HG03139 (cell line): ENCODE measurements around the gene COL5A2.

Experiments used
- ATAC-seq: cut with Tn5 transposase; IDR thresholded peaks from one replicate; pipeline ENCODE4 v1.9.1; 2021; ENCODE audit not compliant: unreplicated experiment

The COL5A2 gene

DNA sequence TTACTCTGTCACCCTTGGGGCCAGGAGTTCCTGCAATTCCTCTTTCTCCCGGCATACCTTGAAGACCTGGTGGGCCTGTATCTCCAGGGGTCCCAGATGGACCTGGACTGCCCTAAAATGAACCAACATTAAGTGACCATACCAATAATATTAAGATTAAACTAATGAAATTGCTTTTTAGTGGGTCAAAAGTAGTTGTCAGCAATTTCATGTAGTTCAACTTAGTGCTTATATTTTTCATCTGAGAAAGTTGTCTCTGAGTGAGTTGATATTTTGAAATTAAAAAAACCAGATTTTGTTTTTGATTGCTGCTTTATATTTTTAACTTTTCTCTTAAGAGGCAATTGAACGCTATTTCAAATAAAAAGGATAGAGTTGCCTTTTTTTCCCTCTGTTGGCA is 122.2 kb downstream of the COL5A2 start:
- no peak for ATAC-seq

GRCh38 chr2:189056200-189057106 is 123.1 kb downstream of the COL5A2 start:
- ATAC-seq, result no peak

- no peak for ATAC-seq
Observed at GRCh38 chr2:189050165-189050712, 129.3 kb downstream of the COL5A2 start.

GRCh38 chr2:189049709-189050164 is 129.8 kb downstream of the COL5A2 start:
- no peak for ATAC-seq

- no peak for ATAC-seq
Observed at GRCh38 chr2:189048189-189048588, 131.4 kb downstream of the COL5A2 start.

DNA sequence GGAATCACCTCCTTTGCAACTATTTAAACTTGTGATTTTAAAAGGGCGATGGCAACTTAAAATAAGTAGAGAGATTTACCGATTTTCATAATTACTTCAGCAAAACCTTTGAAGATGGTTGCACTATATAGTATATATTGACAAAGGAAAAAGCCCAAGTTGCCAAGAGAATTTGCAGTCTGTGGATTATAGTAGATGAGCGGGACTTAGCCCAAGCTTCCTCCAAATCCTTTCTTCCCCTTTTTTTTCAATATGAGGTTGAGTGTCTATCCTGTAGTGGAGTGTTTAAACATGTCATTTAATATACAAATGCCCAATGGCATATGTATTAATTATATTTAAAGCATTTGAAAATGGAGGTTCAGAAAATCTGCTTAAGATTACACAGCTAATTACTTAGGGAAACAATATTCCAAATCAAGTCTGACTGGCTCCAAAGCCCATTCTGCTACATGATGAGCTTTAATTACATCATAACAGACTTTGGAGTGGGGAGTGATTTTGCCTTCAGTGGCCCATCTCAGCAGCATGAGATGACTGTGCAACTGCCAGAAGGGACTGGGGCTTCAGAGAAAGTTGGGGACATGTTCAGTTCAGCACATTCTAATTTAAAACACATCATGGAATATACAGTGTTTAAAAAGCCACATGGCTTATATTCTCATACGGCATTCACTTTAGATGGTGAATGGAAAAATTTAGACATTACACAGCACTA is 132.2 kb downstream of the COL5A2 start:
- ATAC-seq, result no peak

DNA sequence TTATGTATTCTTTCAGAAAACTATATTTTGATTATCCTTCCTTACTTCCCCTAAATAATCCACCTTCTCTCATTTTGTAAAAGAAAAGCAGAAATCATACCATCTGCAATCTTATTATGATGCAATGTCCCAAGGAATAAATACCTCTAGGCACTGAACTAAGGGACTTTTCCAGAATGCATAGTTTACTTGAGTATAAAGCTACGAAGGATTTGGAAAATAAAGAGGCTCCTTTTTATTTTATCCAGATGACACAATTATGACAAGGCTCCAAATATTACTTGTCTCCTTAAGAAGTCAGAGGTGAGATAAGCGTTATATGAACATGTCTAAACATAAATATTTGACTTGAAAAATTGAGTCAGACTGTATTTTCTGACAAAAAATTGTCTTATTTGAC is 133.2 kb downstream of the COL5A2 start:
- ATAC-seq, result no peak

DNA sequence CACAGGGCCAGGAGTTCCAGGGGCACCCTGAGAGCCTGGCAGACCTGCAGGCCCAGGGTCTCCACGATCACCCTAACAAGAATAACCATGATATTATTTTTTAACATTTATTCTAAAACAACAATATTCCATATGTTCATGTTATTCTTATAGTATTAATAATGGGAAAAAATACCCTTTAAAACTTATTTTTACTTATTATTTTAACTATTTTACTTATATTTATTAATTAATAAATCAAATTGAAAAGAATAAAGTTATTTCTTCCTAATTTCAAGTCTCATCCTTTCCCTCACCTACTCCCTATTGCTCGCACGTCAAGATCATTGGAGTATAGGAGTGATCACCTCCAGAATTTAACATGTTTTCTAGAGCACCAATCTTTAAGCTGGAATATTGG is 133.7 kb downstream of the COL5A2 start:
- ATAC-seq, result no peak

- ATAC-seq, result no peak
Observed at GRCh38 chr2:189037518-189037917, 142.0 kb downstream of the COL5A2 start.

DNA sequence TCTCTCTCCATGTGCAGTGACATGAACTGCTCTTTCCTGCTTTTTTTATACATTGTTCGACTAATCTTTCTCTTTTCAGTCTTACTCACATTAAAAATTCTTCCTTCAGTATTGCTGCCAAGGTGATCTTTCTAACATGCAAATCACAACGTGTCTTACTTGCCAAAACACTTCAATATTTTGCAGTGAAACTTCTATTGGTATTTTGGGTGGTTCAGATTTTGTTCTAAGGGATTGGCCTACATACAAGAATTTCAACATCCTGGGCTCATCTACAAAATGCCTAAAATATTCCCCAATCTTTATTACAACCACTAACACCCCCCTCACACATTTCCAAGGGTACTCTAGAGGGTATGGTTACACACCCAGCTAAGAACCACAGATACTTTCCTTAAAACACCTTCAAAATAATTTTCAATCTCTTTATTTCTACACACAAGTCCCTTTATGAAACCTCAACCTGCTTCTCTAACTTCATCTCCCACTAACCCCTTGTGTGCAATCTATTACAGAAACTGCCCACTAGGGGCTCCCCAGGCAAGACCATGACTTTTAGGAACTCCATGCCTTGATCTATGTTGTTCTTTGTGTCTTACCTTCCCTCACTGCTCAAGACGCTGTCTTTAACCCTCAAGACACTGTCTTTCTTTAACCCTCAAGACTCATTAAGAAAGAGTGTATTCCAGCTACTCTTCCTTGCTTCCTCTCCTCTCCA is 154.5 kb downstream of the COL5A2 start:
- peak; percentile 67 for ATAC-seq

- ATAC-seq, result no peak
Observed at GRCh38 chr2:189022492-189022891, 157.1 kb downstream of the COL5A2 start.

GRCh38 chr2:189022053-189022481 is 157.5 kb downstream of the COL5A2 start:
- ATAC-seq, result no peak

DNA sequence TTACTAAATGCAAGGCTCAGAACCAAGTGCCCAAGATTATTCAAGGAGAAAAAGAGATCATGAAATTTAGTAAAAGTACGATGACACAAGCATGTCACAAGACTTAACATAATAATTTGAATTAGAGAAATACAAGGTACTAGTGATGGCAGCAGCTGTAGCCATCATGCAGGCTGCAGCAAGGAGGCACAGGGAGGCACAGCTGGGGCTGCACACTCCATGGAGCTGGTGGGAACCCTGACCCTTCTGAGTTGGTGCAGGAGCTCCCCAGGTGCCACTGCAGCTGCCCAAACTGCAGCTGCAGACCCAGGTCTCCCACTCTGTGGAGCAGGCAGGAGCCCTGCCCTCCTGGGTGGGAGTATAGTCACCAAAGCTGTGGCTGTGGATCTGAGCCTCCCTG is 159.4 kb downstream of the COL5A2 start:
- ATAC-seq, result no peak

DNA sequence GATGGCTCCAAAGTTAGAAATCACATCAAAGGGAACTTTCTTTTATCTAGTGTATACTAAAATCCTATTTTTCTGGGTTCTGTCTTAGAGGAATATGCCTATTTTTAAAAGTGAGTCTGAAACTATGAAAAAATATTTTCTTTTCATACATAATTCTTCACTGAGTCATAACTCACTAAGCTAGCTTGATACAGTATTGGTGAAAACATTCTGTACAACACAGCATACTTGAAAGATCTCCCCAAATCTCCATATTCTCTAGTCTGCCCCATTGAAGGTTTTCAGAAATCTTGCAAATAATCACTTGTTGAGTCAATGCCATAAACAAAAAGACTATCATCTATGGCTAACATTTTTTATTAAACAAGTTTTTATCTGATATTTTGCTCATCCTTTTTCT is 160.9 kb downstream of the COL5A2 start:
- ATAC-seq, result no peak

GRCh38 chr2:189016311-189016861 is 163.2 kb downstream of the COL5A2 start:
- ATAC-seq, result no peak

DNA sequence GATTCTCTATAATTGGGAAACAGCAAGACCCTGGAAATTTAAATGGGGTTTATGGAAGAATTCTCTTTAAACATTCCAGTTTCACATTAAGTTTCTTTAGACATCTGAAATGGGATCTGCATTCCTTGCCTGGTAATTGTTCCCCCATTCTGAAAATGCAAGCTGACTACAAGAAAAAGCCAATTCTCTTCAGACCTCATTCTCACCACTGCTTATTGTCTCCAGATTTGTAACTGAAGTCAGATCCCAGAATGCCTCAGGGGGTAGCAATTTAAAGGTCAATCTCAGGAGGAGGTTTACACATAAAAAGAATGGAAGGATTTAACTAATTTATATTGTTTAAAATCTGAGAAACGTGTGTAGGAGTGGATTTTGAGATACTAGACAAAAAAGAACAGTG is 164.2 kb downstream of the COL5A2 start:
- ATAC-seq, result no peak

DNA sequence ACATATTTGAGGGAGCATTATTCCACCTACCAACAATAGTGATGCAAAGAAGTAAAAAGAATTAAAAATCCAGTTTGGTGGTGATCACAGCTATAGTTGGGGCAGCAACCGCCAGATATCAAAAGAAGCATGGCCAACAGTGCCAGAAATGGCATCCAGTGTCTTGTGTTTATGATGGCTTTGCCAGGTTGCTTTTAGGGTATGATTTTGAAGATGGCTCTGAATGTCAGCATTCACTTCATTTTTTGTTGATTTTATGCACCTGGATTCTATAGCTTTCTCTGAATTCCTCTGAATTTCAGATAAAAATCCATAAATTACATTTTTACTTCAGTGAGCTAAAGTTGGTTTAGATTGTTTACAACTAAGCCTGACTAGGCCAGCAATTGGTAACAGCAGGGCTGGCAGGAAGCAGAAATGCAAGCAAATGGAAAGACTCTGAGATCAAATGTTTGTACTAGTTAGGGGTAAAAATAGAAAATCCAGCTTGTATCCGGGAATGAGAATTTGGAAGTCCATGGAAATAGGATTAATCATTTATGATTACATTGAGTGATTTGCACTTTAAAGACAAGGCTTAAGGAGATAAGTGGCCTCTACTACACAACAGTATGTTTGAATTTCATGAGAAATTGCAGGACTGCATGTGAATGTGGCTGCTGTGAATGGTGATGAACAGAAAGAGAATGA is 165.0 kb downstream of the COL5A2 start:
- no peak for ATAC-seq

DNA sequence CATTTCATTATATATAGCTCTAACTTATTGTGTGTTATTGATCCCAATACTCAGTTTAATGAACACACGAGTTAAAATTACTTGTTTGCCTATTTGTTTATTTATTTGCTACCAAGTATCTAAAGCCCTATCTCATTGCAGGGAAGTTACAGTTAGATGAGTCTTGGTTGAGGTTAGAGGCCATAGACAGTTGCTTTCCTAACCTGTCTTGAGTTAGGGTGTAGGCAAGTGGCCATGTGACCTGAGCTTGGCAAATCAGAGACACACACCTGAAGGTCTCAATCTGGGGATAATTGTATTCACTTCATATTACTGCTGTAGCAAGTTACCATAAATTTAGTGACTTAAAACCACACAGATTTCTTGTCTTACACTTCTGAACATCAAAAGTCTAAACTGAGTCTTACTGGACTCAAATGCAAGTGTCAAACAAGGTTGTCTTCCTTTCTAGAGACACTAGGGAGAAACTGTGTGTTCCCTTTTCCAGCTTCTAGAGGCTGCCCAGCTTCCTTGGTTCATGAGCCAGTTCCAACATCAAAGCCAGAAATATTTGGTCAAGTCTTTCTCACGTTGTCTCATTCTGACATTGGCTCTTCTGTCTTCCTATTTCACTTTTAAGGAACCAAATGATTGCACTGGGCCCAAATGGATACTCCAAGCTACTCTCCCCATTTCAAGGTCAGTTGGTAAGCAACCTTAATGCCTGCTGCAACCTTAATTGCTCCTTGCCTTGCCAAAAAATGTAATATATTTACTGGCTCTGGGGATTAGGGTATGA is 165.7 kb downstream of the COL5A2 start:
- no peak for ATAC-seq

- ATAC-seq, result no peak
Observed at GRCh38 chr2:189013031-189013430, 166.5 kb downstream of the COL5A2 start.

DNA sequence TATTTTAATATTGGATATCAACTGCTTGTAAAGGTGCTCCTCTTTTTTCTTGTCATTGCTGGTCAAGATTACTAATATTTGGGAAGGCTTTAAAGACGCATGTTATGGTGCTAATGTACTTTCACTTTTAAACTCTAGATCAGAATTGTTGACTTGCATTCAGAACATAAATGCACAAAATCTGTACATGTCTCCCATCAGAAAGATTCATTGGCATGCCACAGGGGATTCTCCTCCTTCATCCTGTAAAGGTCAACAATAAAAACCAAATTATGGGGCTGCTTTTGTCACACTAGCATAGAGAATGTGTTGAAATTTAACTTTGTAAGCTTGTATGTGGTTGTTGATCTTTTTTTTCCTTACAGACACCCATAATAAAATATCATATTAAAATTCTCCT is 167.2 kb downstream of the COL5A2 start:
- ATAC-seq, result no peak
